ENCODE data around the gene FRMD4B.

DNA sequence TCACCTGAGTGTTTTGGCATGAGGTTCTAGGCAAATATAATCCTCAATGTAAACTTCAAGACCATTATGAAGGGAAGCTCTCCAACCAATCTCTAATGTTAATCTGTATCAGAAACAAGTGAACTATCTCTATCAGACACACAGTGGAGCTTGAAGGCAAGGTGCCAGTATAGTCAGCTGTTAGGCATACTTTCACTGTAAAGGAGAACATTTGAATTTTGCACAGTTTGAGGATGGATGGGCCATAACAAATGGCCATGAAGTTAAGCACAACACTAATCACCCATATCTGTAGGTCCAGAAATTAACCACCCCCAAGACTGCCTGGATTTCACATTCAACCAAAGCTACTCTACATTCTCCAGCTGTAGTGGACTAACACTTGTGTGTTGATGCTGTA, 194.4 kb downstream of the FRMD4B start:
- TF ChIP-seq, protein P1, sequence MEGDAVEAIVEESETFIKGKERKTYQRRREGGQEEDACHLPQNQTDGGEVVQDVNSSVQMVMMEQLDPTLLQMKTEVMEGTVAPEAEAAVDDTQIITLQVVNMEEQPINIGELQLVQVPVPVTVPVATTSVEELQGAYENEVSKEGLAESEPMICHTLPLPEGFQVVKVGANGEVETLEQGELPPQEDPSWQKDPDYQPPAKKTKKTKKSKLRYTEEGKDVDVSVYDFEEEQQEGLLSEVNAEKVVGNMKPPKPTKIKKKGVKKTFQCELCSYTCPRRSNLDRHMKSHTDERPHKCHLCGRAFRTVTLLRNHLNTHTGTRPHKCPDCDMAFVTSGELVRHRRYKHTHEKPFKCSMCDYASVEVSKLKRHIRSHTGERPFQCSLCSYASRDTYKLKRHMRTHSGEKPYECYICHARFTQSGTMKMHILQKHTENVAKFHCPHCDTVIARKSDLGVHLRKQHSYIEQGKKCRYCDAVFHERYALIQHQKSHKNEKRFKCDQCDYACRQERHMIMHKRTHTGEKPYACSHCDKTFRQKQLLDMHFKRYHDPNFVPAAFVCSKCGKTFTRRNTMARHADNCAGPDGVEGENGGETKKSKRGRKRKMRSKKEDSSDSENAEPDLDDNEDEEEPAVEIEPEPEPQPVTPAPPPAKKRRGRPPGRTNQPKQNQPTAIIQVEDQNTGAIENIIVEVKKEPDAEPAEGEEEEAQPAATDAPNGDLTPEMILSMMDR (IDR thresholded peaks at IDR 0.05), result no peak
- no peak for TF ChIP-seq POLR2A (IDR thresholded peaks at IDR 0.05)

Measured in lower leg skin (tissue), 3 donors.